Fibroblast of skin of left biceps (primary cell): ENCODE measurements around the gene RAMP3.

Source experiments
- DNase-seq, 2 experiments: peaks; one replicate each; pipeline ENCODE4 v3.0.0-alpha.2; 2013; ENCODE audit warnings: low read depth in 2 of 2

The RAMP3 gene

GRCh38 chr7:45223078-45223477 lies 65.5 kb downstream of the RAMP3 start:
- no peak for DNase-seq

DNA sequence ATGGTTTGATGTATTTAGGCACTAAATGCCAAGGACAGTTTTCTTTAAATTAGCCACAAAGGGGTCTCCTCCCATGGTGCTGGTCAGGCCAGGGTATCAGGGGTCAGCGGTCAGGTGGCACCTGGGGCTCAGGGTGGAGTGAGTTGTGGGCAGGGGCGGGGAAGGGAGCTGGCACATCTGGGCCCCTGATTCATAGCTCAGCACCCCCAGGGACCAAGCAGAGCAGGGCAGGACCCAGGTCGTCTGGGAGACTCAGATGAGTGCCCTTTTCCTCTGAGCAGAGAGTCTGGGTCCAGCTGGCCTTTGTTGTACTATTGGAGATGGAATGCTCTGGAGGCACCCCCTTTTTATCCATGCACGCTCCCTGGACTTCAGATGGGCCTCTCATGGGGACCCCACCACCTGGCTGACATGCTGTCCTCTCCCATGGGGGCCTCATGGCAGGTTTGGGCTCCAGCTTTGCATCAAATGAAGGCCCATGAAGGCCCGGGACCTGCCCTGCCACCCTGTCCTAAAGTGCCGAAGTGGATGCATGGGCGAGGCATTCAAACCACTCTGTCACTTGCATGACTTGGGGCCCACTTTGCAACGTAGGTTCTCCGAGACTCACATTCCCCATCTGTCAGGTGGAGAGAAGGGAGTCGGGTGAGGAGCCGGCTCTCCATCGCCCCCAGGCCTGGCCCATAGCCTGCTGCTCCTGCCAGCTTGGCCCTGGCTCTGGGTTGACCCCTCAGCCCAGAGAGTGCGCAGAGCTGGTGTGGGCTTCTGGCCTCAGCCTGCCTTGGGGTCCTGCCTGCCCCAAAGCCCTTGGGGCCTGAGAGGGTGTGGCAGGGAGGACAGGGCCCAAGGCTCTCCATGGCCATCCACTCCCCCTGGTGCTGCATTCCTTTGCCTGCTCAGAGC lies 66.4 kb downstream of the RAMP3 start:
- no peak for DNase-seq

- no peak for DNase-seq
These were observed 67.2 kb downstream of the RAMP3 start for GRCh38 chr7:45224832-45225231.

DNA sequence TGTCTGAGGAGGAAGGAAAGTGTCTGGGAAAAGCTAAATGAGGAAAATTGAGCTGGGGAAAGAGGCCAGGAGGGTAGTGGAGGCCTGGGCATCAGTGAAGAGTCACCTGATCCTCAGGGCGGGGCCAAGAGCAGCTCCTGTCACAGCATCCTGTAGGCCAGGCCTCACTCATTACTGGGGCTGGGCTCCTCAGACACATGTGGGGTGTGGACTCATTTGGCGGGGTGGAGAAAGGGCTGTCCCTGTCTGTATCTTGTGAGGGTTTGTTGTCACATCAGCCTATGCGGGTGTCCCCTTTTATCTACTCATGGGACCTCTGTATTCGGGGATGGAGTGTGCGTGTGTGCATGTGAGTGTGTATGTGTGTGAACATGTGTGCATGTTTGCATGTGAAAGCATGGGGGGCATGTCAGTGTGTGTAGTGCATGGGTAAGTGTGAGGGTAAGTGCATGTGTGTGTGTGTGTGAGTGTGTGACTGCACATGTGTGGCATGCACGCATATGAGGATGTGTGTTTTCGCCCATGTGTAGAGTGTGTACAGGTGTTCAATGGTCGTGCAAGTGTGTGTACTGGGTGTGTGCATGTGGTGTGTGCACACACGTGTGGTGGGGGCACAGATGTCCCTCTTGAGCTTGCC lies 67.8 kb downstream of the RAMP3 start:
- no peak for DNase-seq

DNA sequence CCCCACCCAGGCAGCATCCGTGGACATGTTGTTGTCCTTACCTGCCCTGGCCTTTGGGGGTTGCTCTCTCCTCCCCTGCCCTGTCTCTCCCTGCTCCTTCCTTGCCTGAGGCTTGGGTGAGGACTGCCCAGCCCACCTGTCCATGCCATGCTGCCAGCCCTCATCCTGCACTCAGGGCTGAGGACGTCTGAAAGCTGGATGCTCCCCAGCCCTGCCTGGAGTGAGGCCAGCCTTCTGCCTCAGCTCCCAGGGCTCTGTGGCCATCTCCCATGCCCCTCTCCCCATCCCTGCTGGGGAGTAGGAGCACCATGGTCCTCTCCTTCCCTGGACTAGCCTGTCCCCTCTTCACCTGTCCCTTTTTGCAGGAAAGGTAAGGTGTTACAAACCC lies 68.4 kb downstream of the RAMP3 start:
- no peak for DNase-seq

DNA sequence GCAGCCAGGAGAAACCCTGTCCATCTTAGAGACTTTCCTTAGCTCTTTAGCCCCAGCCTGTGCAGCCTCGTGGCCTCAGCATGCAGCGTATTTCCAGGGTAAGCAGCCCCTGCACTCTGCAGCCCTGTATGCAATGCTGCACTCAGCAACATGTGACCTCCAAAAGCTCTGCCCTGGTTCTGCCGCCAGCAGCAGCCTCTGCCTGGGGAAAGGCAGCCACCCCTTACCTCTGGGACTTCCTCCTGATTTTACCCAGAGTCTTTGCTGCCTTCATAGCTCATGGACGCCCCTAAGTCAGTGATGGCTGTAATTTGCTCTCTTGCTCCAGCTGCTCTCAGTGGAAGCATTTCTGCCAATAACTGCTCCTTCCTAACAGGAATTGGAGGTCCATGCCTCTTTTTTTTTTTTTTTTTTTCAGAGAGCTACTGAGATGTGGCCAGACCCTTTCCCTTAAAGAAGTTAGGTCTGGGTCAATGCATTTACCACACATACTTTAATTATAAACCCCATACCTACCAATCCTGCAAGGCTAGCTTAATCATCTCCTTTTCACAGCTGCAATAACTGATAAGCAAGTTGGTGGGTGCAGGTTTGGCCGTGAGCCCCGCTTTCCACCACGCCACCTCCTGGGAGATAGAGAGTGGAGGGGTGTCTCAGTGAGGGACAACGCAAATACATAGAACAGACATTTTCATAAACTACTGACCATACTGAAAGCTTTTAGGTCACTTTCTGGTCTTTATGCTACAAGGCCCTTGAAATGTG lies 71.7 kb downstream of the RAMP3 start:
- DNase-seq: no peak

DNA sequence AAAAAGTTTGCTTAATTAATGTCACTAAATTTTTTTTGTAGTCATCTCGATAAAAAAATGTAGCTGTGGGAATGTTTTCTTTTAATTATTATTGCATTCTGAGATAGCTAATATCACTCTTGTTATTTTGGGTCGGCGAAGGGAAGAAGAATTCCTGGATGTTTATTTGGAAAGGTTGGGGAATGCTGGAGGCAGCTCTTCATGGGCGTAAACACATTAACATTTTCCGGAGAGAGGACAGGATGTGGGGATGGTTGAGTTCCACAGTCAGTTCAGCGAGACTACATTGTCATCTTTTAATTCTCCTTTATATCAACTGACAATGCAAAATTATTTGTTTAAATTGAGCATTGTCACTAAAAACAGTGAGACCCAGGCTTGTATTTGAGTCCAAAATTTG lies 72.5 kb downstream of the RAMP3 start:
- DNase-seq: no peak

DNA sequence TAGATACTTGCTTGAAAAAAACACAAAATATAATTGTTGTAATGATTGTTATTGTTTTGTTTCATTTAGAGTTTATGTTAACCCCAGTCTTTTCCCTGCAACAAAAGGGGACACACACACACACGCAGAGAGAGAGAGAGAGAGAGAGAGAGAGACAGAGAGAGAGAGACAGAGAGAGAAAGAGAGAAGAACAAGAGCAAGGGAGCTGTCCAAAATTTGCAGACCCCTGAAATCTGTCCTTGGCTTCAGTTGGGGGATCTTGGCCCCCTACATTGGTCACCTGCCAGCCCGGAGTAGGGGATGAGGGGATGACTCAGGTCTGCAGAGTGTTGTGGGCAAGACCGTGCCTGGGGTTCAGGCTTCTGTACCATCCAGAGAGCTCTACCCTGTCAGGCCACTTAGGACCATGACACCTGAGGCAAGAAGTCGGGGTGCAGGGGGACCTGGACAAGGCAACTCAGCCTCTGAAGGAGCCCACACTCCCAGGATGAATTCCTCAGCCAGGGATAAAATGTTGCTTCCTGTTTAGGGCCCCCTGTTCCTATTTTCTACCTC lies 73.1 kb downstream of the RAMP3 start:
- DNase-seq: no peak

- DNase-seq: no peak
These were observed 75.7 kb downstream of the RAMP3 start for GRCh38 chr7:45233249-45233775.
